ENCODE results near the gene FREM3. TPM values are rescaled to one million over a fixed set of nuclear protein-coding genes. Genes with fewer than 3 reads are reported as not detected.

Gene FREM3
- total and polyA plus RNA-seq, 2 of the 8 experiments (the other 6 are each of a cell fraction or from before 2014, with no cell fraction given) = 0.03 to 0.11 TPM

GRCh38 chr4:143597276-143597675 is 103.2 kb downstream of the FREM3 start:
- CTCF ChIA-PET (ENCODE audit: partially characterized antibody) = no interaction called here
- no peak overlapping the region for H3K4me3 ChIP-seq (ENCODE audit: extremely low read depth in 1 of 4, insufficient read depth in 2 of 4, low read depth in 3 of 4, low read length in 4 of 4)
- 100% methylated on average over 3 of the region's 3 CpGs; no CpG with 5 or more reads in 1 of the 2 experiments for WGBS, 2 experiments (ENCODE audit: extremely low coverage in 1 of 2, insufficient coverage in 1 of 2, insufficient read length in 1 of 2, insufficient replicate concordance in 2 of 2, low coverage in 1 of 2, low lambda C conversion rate in 2 of 2, missing lambda C conversion rate in 1 of 2)

More at GRCh38 chr4:143597276-143597675, 103.2 kb downstream of the FREM3 start:
- Histone ChIP-seq H2BK20ac (ENCODE audit: low read length) (no peak overlapping the region), H2BK15ac (ENCODE audit: low read length) (no peak overlapping the region), H4K8ac (ENCODE audit: extremely low read depth, insufficient read depth, low read length) (no peak overlapping the region), H3K79me1 (ENCODE audit: low read depth, low read length) (no peaks in the 10 kb centered on the region), H3K36me3 (ENCODE audit: control insufficient read depth in 2 of 4, insufficient read depth in 4 of 4, low read length in 3 of 4) (no peaks in the 10 kb centered on the region), H2AFZ (ENCODE audit: low read length) (no peak overlapping the region), H3K23me2 (ENCODE audit: low read depth, low read length) (no peaks in the 10 kb centered on the region), H3K4ac (replicated peaks; ENCODE audit: insufficient read length, low read depth, low read length) (no peak overlapping the region), H3K14ac (ENCODE audit: insufficient read length) (no peak overlapping the region), H2BK5ac (ENCODE audit: low read depth, low read length) (no peak overlapping the region), H4K91ac (replicated peaks; ENCODE audit: insufficient read length, low read length) (no peak overlapping the region), H3K79me2 (ENCODE audit: control insufficient read depth in 1 of 2, insufficient read depth in 2 of 2, low read length in 2 of 2) (no peaks in the 10 kb centered on the region), H3K9me3 (ENCODE audit: insufficient read depth in 2 of 2, low read depth in 1 of 2, low read length in 1 of 2) (peaks cover 5 to 7% of the 10 kb centered on the region in 2 experiments; a peak in 2 of 4 replicates), H3K18ac (ENCODE audit: extremely low read depth, low read length) (no peak overlapping the region), H3K56ac (replicated peaks; ENCODE audit: insufficient read length, low read depth, low read length) (no peak overlapping the region), H2BK120ac (replicated peaks; ENCODE audit: low read depth, low read length) (no peak overlapping the region), H3K27me3 (replicated peaks in 1 of 4; ENCODE audit: control insufficient read depth in 3 of 4, extremely low read depth in 1 of 4, insufficient read depth in 3 of 4, low read length in 3 of 4) (no peaks in the 10 kb centered on the region), H2AK5ac (ENCODE audit: low read depth, low read length) (no peak overlapping the region), H3K9ac (replicated peaks in 1 of 4; ENCODE audit: extremely low read depth in 1 of 4, low read depth in 3 of 4, low read length in 3 of 4) (no peak overlapping the region), H3K4me2 (ENCODE audit: insufficient read depth in 1 of 2, low read depth in 2 of 2, low read length in 2 of 2) (no peak overlapping the region), H3K4me1 (replicated peaks in 1 of 4; ENCODE audit: control insufficient read depth in 3 of 4, insufficient read depth in 4 of 4, low read length in 3 of 4) (no peaks in the 10 kb centered on the region), H4K20me1 (replicated peaks in 1 of 2; ENCODE audit: control insufficient read depth in 1 of 2, insufficient read depth in 2 of 2, low read length in 2 of 2) (no peaks in the 10 kb centered on the region), H3K23ac (ENCODE audit: insufficient read length) (no peak overlapping the region), H2BK12ac (ENCODE audit: low read depth, low read length) (no peak overlapping the region), H3K27ac (ENCODE audit: low read depth, low read length) (no peak overlapping the region), H4K5ac (ENCODE audit: insufficient read length, low read depth, low read length) (no peak overlapping the region)
- TF ChIP-seq SUZ12 (IDR thresholded peaks at IDR 0.05; ENCODE audit: low read length) (no peak), SIX5 (IDR thresholded peaks at IDR 0.05; ENCODE audit: low read depth, low read length) (no peak)
- POLR2A ChIA-PET (ENCODE audit: partially characterized antibody) = no interaction called here
- FAIRE-seq (no peak), DNase-seq (ENCODE audit: low read depth in 1 of 2, low spot score in 2 of 2) (no peak)
